ENCODE results near the gene KLRF1. TPM values are rescaled to one million over a fixed set of nuclear protein-coding genes. Genes with fewer than 3 reads are reported as not detected.

The KLRF1 gene
- total and polyA plus RNA-seq, 2 donors (not counting 1 experiment from before 2014, with no cell fraction given): 1.0 to 1.7 TPM

DNA sequence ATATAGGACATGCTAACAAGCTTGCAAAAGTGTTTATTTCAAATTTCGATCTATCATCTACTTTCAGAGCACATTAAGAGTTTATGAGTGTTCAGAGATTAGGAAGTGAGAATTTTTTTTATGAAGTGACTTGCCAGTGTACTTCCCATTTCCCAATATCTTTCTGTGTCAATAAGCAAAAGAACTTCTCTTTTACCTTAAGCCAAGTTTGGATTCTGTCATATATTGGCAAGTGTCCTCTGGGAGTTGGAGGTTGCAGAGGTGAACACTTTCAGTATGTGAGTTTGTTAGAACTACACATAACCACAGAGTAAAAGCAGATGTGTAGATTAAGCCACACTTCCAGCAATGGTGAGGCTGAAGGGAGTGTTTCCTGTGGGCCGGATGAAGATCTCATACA lies 16.6 kb upstream of the KLRF1 start:
- WGBS (ENCODE audit: insufficient coverage): no CpG with 5 or more reads among the region's 2 CpGs
- H3K9ac ChIP-seq (ENCODE audit: low read length): no peak overlapping the region
- H3K4me3 ChIP-seq (ENCODE audit: control extremely low read depth in 1 of 5, extremely low read depth in 1 of 5, insufficient read depth in 1 of 5, low read depth in 2 of 5, low read length in 4 of 5): no peak overlapping the region
- DNase-seq: peak; percentile 43
- no peaks in the 10 kb centered on the region for H3K9me3 ChIP-seq (ENCODE audit: control extremely low read depth in 1 of 3, control insufficient read depth in 2 of 3, insufficient read depth in 1 of 3, low read length in 2 of 3)
- intact Hi-C loops (cut with micrococcal nuclease): loop anchor here (5.0 kb wide), 1 partner anchor 57 kb away; the partner anchor contains the start of gene CLEC2B
- no peaks in the 10 kb centered on the region for H4K20me1 ChIP-seq (ENCODE audit: control insufficient read depth, insufficient read depth, low read length, poor library complexity, severe bottlenecking)
- H3K4me1 Mint-ChIP-seq: peaks cover 21% of the 10 kb centered on the region
- no peaks in the 10 kb centered on the region for H3K36me3 ChIP-seq (replicated peaks in 1 of 2; ENCODE audit: control extremely low read depth in 1 of 2, control insufficient read depth in 1 of 2, extremely low read depth in 1 of 2, insufficient read depth in 2 of 2, low read length in 1 of 2)
- H3K4me1 ChIP-seq (ENCODE audit: control insufficient read depth in 2 of 2, insufficient read depth in 2 of 2, low read length in 2 of 2): peaks cover 10 to 23% of the 10 kb centered on the region in 2 donors
- H3K4me2 ChIP-seq (replicated peaks; ENCODE audit: low read depth, low read length, poor library complexity, severe bottlenecking): peak overlapping the region; percentile 1
- H2AFZ ChIP-seq (ENCODE audit: insufficient read depth, low read depth, low read length, poor library complexity, severe bottlenecking): no peak overlapping the region
- no peak overlapping the region for H3K27ac Mint-ChIP-seq
- TF ChIP-seq, protein P1, sequence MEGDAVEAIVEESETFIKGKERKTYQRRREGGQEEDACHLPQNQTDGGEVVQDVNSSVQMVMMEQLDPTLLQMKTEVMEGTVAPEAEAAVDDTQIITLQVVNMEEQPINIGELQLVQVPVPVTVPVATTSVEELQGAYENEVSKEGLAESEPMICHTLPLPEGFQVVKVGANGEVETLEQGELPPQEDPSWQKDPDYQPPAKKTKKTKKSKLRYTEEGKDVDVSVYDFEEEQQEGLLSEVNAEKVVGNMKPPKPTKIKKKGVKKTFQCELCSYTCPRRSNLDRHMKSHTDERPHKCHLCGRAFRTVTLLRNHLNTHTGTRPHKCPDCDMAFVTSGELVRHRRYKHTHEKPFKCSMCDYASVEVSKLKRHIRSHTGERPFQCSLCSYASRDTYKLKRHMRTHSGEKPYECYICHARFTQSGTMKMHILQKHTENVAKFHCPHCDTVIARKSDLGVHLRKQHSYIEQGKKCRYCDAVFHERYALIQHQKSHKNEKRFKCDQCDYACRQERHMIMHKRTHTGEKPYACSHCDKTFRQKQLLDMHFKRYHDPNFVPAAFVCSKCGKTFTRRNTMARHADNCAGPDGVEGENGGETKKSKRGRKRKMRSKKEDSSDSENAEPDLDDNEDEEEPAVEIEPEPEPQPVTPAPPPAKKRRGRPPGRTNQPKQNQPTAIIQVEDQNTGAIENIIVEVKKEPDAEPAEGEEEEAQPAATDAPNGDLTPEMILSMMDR (IDR thresholded peaks at IDR 0.05): no peak
- no peak for TF ChIP-seq EZH2 (IDR thresholded peaks at IDR 0.05; ENCODE audit: borderline replicate concordance, insufficient read depth, low read depth, low read length, poor library complexity, severe bottlenecking)
- no peak overlapping the region for H3K4me3 Mint-ChIP-seq
- H3K27ac ChIP-seq (ENCODE audit: low read length in 2 of 2): no peak overlapping the region
- peaks cover 21% of the 10 kb centered on the region for H3K27me3 Mint-ChIP-seq
- H3K27me3 ChIP-seq (replicated peaks in 1 of 4; ENCODE audit: control extremely low read depth in 1 of 4, control insufficient read depth in 3 of 4, insufficient read depth in 4 of 4, low read length in 3 of 4): peaks cover 0 to 6% (median 2%) of the 10 kb centered on the region in 4 experiments
- H3K9me3 Mint-ChIP-seq (ENCODE audit: insufficient read depth): no peaks in the 10 kb centered on the region
- H3K79me2 ChIP-seq (ENCODE audit: control insufficient read depth, insufficient read depth, low read length): no peaks in the 10 kb centered on the region
- POLR2A ChIA-PET: no interaction called here
- no peak for ATAC-seq (ENCODE audit: low read depth)
- CTCF ChIA-PET: interaction anchor here (0.6 to 13.7 kb wide), 6 partner anchors 11 to 767 kb away, joined by 3 to 118 read pairs (median 16); no protein-coding TSS in a partner anchor

DNA sequence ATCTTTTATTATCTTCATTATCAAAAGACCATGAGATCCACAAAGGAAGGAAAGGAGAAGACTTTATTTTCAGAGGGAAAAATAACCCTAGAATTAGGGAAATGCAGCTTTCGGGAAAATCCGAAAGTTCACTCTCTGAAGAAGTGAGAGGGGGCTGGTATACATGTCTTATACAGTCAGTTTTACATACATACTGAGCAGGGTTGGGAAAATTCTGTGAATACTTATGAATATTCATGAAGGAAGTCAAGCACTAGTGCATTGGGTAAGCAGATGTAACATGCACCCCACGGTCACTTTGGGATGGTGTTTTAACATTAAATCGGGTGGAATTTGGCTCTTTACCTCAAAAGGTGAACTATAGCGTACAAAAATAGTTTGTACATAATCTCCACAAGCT lies 15.7 kb upstream of the KLRF1 start:
- Histone ChIP-seq H3K9me3 (ENCODE audit: control extremely low read depth in 1 of 3, control insufficient read depth in 2 of 3, insufficient read depth in 1 of 3, low read length in 2 of 3) (no peaks in the 10 kb centered on the region), H3K27me3 (replicated peaks in 1 of 4; ENCODE audit: control extremely low read depth in 1 of 4, control insufficient read depth in 3 of 4, insufficient read depth in 4 of 4, low read length in 3 of 4) (peaks cover 0 to 6% (median 2%) of the 10 kb centered on the region in 4 experiments), H3K4me2 (replicated peaks; ENCODE audit: low read depth, low read length, poor library complexity, severe bottlenecking) (no peak overlapping the region), H2AFZ (ENCODE audit: insufficient read depth, low read depth, low read length, poor library complexity, severe bottlenecking) (no peak overlapping the region), H4K20me1 (ENCODE audit: control insufficient read depth, insufficient read depth, low read length, poor library complexity, severe bottlenecking) (no peaks in the 10 kb centered on the region), H3K9ac (ENCODE audit: low read length) (no peak overlapping the region), H3K4me1 (ENCODE audit: control insufficient read depth in 2 of 2, insufficient read depth in 2 of 2, low read length in 2 of 2) (peaks cover 10 to 23% of the 10 kb centered on the region in 2 donors), H3K79me2 (ENCODE audit: control insufficient read depth, insufficient read depth, low read length) (no peaks in the 10 kb centered on the region), H3K36me3 (replicated peaks in 1 of 2; ENCODE audit: control extremely low read depth in 1 of 2, control insufficient read depth in 1 of 2, extremely low read depth in 1 of 2, insufficient read depth in 2 of 2, low read length in 1 of 2) (no peaks in the 10 kb centered on the region), H3K27ac (ENCODE audit: low read length in 2 of 2) (no peak overlapping the region), H3K4me3 (ENCODE audit: control extremely low read depth in 1 of 5, extremely low read depth in 1 of 5, insufficient read depth in 1 of 5, low read depth in 2 of 5, low read length in 4 of 5) (no peak overlapping the region)
- ChIA-PET CTCF (interaction anchor here (1.0 to 13.7 kb wide), 5 partner anchors 12 to 114 kb away, joined by 3 to 118 read pairs (median 28); no protein-coding TSS in a partner anchor), POLR2A (no interaction called here)
- intact Hi-C loops (cut with micrococcal nuclease): loop anchor here (5.0 kb wide), 1 partner anchor 56 kb away; the partner anchor contains the start of gene CLEC2B
- H3K4me1 Mint-ChIP-seq: peaks cover 21% of the 10 kb centered on the region
- no peak overlapping the region for H3K4me3 Mint-ChIP-seq
- peaks cover 21% of the 10 kb centered on the region for H3K27me3 Mint-ChIP-seq
- no peak overlapping the region for H3K27ac Mint-ChIP-seq
- 20% methylated on average over 1 of the region's 5 CpGs for WGBS (ENCODE audit: insufficient coverage)
- ATAC-seq (ENCODE audit: low read depth): no peak
- no peaks in the 10 kb centered on the region for H3K9me3 Mint-ChIP-seq (ENCODE audit: insufficient read depth)
- TF ChIP-seq, protein P1 (IDR thresholded peaks at IDR 0.05): no peak
- no peak for TF ChIP-seq EZH2 (IDR thresholded peaks at IDR 0.05; ENCODE audit: borderline replicate concordance, insufficient read depth, low read depth, low read length, poor library complexity, severe bottlenecking)
- DNase-seq: no peak

Measured in B cell (primary cell).